Measurements from ENCODE around the gene UBASH3B. TPM values are rescaled to one million over a fixed set of nuclear protein-coding genes. Genes with fewer than 3 reads are reported as not detected.

Gene UBASH3B
- total and polyA plus RNA-seq, 2 of the 13 experiments (the other 11 are each of a cell fraction or from before 2014, with no cell fraction given) = 4.4 to 7.6 TPM

GRCh38 chr11:122813894-122814270 is 158.4 kb downstream of the UBASH3B start (continued):
- TF ChIP-seq LRRFIP1 (CRISPR knock-in tag; conservative IDR thresholded peaks at IDR 0.05) = no peak
- no peak for TF ChIP-seq ZFP1 (CRISPR knock-in tag; IDR thresholded peaks at IDR 0.05)
- TF ChIP-seq ZC3H13 (CRISPR knock-in tag; IDR thresholded peaks at IDR 0.05) = no peak
- no peak for TF ChIP-seq ZNF431 (CRISPR knock-in tag; IDR thresholded peaks at IDR 0.05; ENCODE audit: borderline replicate concordance, low read depth)
- TF ChIP-seq ZNF281 (CRISPR knock-in tag; IDR thresholded peaks at IDR 0.05; ENCODE audit: borderline replicate concordance) = no peak
- no peak for TF ChIP-seq KDM1A (CRISPR knock-in tag; IDR thresholded peaks at IDR 0.05)
- TF ChIP-seq CC2D1A (CRISPR knock-in tag; IDR thresholded peaks at IDR 0.05) = no peak
- TF ChIP-seq ZNF776 (CRISPR knock-in tag; IDR thresholded peaks at IDR 0.05) = no peak
- TF ChIP-seq ZBTB21 (CRISPR knock-in tag; IDR thresholded peaks at IDR 0.05) = no peak
- TF ChIP-seq RBAK (CRISPR knock-in tag; IDR thresholded peaks at IDR 0.05) = no peak
- no peak for TF ChIP-seq ZBTB39 (CRISPR knock-in tag; IDR thresholded peaks at IDR 0.05)
- no peak for TF ChIP-seq ZNF660 (CRISPR knock-in tag; IDR thresholded peaks at IDR 0.05; ENCODE audit: borderline replicate concordance, low read depth)
- TF ChIP-seq ZNF547 (CRISPR knock-in tag; IDR thresholded peaks at IDR 0.05) = no peak
- no peak for TF ChIP-seq ZNF572 (CRISPR knock-in tag; IDR thresholded peaks at IDR 0.05)
- no peak for TF ChIP-seq ZNF543 (CRISPR knock-in tag; IDR thresholded peaks at IDR 0.05)

Measured in HepG2 (cell line).